Gastroesophageal sphincter (tissue), 4 donors: ENCODE data around the gene JARID2. TPM values are rescaled to one million over a fixed set of nuclear protein-coding genes. Genes with fewer than 3 reads are reported as not detected.
A peak's percentile ranks its signal among the peaks of the same experiment; 100 is the strongest.

ENCODE experiments used
- ATAC-seq: fragments of 150-250 bp; one replicate; pipeline ENCODE4 v1.9.1; 2016; ENCODE audit warnings: mild to moderate bottlenecking, moderate library complexity
- H3K27ac ChIP-seq, 4 donors: fragments of 200-600 bp; sonication (generic) in 3 of 4; 1 replicate in 3 of 4; 2 replicates in 1 of 4; pipeline ENCODE4 v1.5.1; 2016 to 2019
- H3K27me3 ChIP-seq: fragments of 200-600 bp; sonication (generic); one replicate; pipeline ENCODE4 v1.5.1; 2019
- H3K36me3 ChIP-seq, 2 donors: fragments of 200-600 bp; sonication (generic); one replicate each; pipeline ENCODE4 v1.5.1; 2019; ENCODE audit warnings: control low read depth in 1 of 2
- H3K4me1 ChIP-seq, 3 donors: fragments of 200-600 bp; sonication (generic); 1 replicate in 2 of 3; 2 replicates in 1 of 3; pipeline ENCODE4 v1.5.1; 2016 to 2019; ENCODE audit warnings: control low read depth in 2 of 3
- H3K4me3 ChIP-seq, 2 donors: fragments of 200-600 bp; sonication (generic); one replicate each; pipeline ENCODE4 v1.5.1; 2019; ENCODE audit warnings: mild to moderate bottlenecking in 1 of 2, moderate library complexity in 1 of 2
- H3K9me3 ChIP-seq, 3 donors: fragments of 200-600 bp; sonication (generic); one replicate each; pipeline ENCODE4 v1.5.1; 2017 to 2019; ENCODE audit warnings: control low read depth in 2 of 3
- CTCF ChIP-seq, 4 experiments: fragments of 200-600 bp in 2 of 4; fragments of 450-650 bp in 2 of 4; sonication (generic) in 1 of 4; IDR thresholded peaks; one replicate each; pipeline ENCODE4 v1.5.1; 2017 to 2019; ENCODE audit warnings: antibody characterized with exemption in 4 of 4, mild to moderate bottlenecking in 2 of 4, moderate library complexity in 2 of 4
- EP300 ChIP-seq: sonication (generic); formaldehyde crosslinking; IDR thresholded peaks from one replicate; pipeline ENCODE4 v1.6.1; 2017; ENCODE audit warnings: antibody characterized with exemption, mild to moderate bottlenecking
- POLR2A ChIP-seq, 2 donors: fragments of 450-650 bp; IDR thresholded peaks; one replicate each; pipeline ENCODE4 v1.6.1; 2017; ENCODE audit warnings: antibody characterized with exemption in 2 of 2, mild to moderate bottlenecking in 2 of 2, moderate library complexity in 1 of 2
- POLR2AphosphoS5 ChIP-seq: sonication (generic); formaldehyde crosslinking; IDR thresholded peaks from one replicate; pipeline ENCODE4 v1.6.1; 2017; ENCODE audit warnings: antibody characterized with exemption
- WGBS, 2 donors: methylation state at CpG; one replicate each; pipeline ENCODE4 v1.1.5; 2018; ENCODE audit warnings: low coverage in 1 of 2; 5-methylcytosine and 5-hydroxymethylcytosine counted together
- total RNA-seq, 4 donors: library from RNA; depleted of rRNA; stranded (reverse); fragments of >200 nt; gene quantifications; one replicate each; pipeline ENCODE4 v1.1.0, GENCODE V29; 2016

JARID2 gene
- total RNA-seq, 4 donors from 2014 or later: 6.8 to 12.3 (median 8.5) TPM

- Histone ChIP-seq H3K36me3 (no peaks in the 10 kb centered on the region), H3K27ac (peak overlapping the region in 1 of 4 donors; percentile 7), H3K9me3 (no peaks in the 10 kb centered on the region), H3K4me1 (peaks cover 0 to 41% (median 8%) of the 10 kb centered on the region in 3 donors), H3K4me3 (no peak overlapping the region), H3K27me3 (no peaks in the 10 kb centered on the region)
- WGBS, 2 donors: 100% methylated on average over 1 of the region's 1 CpG; no CpG with 5 or more reads in 1 of the 2 donors
- no peak for ATAC-seq
- TF ChIP-seq CTCF (IDR thresholded peaks at IDR 0.05) (no peak), POLR2AphosphoS5 (no peak), EP300 (no peak), POLR2A (IDR thresholded peaks at IDR 0.05) (no peak)
These were observed 2.8 kb upstream of the JARID2 start for GRCh38 chr6:15242937-15243614.

DNA sequence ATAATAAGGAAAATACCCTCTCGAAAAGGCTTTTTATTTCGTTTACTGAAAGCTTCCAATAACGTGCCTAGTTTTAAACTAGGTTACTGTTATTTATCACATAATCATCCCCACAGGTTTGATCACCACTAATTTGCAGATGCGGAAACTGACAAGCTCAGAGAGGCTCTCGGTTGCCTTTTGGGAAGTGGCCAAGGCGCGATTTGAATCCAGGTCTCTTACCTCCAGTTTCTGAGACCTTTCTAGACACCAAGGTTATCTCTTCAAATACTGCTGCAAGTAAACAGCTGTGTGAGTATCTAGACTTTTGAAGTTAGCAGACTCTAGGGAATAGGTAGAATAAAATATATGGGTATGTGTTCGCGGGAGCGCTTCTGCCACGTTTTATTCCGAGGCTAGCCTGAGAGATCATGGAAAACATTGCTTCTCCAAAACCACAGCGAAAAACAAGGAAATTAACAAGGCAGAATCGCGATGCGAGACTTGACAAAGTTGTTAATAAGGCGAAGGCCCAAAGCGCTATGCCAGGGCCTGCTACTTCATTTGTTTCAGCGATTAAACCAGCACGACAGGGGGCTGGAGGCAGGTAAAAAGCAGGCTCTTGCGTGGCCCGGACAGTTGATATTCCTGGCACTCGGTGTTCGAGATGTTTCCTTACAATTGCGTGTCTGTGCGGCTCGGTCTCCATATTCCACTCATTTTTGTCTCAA is 1.8 kb upstream of the JARID2 start:
- H3K4me3 ChIP-seq: peak overlapping the region; percentile 64 to 86
- TF ChIP-seq POLR2AphosphoS5 (no peak), EP300 (no peak), POLR2A (IDR thresholded peaks at IDR 0.05) (no peak), CTCF (IDR thresholded peaks at IDR 0.05) (no peak)
- no peaks in the 10 kb centered on the region for H3K27me3 ChIP-seq
- peak overlapping the region; percentile 75 to 98 (median 95) for H3K27ac ChIP-seq
- no peaks in the 10 kb centered on the region for H3K36me3 ChIP-seq
- no peak for ATAC-seq
- WGBS, 2 donors: 66 to 80% methylated on average over 24 to 26 of the region's 27 CpGs
- H3K9me3 ChIP-seq: no peaks in the 10 kb centered on the region
- H3K4me1 ChIP-seq: peaks cover 0 to 43% (median 8%) of the 10 kb centered on the region in 3 donors

- Histone ChIP-seq H3K27me3 (no peaks in the 10 kb centered on the region), H3K27ac (peak overlapping the region; percentile 75 to 98 (median 95)), H3K4me1 (peaks cover 0 to 43% (median 2%) of the 10 kb centered on the region in 3 donors), H3K9me3 (no peaks in the 10 kb centered on the region), H3K4me3 (peak overlapping the region; percentile 64 to 86), H3K36me3 (no peaks in the 10 kb centered on the region)
- ATAC-seq: peak; percentile 61
- TF ChIP-seq POLR2AphosphoS5: peak; percentile 58
- TF ChIP-seq CTCF (IDR thresholded peaks at IDR 0.05): peak in 2 of 4 experiments; percentile 16 to 36
- TF ChIP-seq EP300: no peak
- peak; percentile 18 to 20 for TF ChIP-seq POLR2A (IDR thresholded peaks at IDR 0.05)
- WGBS, 2 donors: 13 to 20% methylated on average over 3 to 5 of the region's 92 CpGs
These were observed 1.1 kb upstream of the JARID2 start for GRCh38 chr6:15244620-15245360.

- 0 to 1% methylated on average over 9 to 10 of the region's 10 CpGs for WGBS, 2 donors
- Histone ChIP-seq H3K36me3 (no peaks in the 10 kb centered on the region), H3K27ac (peak overlapping the region; percentile 75 to 98 (median 95)), H3K27me3 (no peaks in the 10 kb centered on the region), H3K9me3 (no peaks in the 10 kb centered on the region), H3K4me1 (peaks cover 0 to 50% (median 2%) of the 10 kb centered on the region in 3 donors), H3K4me3 (peak overlapping the region; percentile 64 to 86)
- TF ChIP-seq CTCF (IDR thresholded peaks at IDR 0.05) (no peak), POLR2A (IDR thresholded peaks at IDR 0.05) (no peak), POLR2AphosphoS5 (no peak), EP300 (no peak)
- no peak for ATAC-seq
These were observed 372 bp downstream of the JARID2 start for GRCh38 chr6:15246217-15246665.
